ENCODE measurements around the gene TOX2. TPM values are rescaled to one million over a fixed set of nuclear protein-coding genes. Genes with fewer than 3 reads are reported as not detected.

TOX2 gene
- total and polyA plus RNA-seq, 2 of the 8 experiments (the other 6 are each of a cell fraction or from before 2014, with no cell fraction given) = 1.8 to 3.4 TPM

GRCh38 chr20:43913291-43914025, 1.2 kb upstream of the TOX2 start (continued):
- no peak for TF ChIP-seq CHD7 (IDR thresholded peaks at IDR 0.05; ENCODE audit: insufficient replicate concordance, low read length)
- no peak for TF ChIP-seq EP300 (IDR thresholded peaks at IDR 0.05; ENCODE audit: borderline replicate concordance in 1 of 2, low read depth in 2 of 2, low read length in 2 of 2)
- TF ChIP-seq SIX5 (IDR thresholded peaks at IDR 0.05; ENCODE audit: low read depth, low read length) = no peak
- TF ChIP-seq SP1 (IDR thresholded peaks at IDR 0.05; ENCODE audit: low read depth, low read length) = no peak
- no peak for TF ChIP-seq SP4 (IDR thresholded peaks at IDR 0.05; ENCODE audit: low read length)
- TF ChIP-seq, protein P1, sequence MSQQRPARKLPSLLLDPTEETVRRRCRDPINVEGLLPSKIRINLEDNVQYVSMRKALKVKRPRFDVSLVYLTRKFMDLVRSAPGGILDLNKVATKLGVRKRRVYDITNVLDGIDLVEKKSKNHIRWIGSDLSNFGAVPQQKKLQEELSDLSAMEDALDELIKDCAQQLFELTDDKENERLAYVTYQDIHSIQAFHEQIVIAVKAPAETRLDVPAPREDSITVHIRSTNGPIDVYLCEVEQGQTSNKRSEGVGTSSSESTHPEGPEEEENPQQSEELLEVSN (IDR thresholded peaks at IDR 0.05) = no peak
- no peak for TF ChIP-seq NANOG (IDR thresholded peaks at IDR 0.05; ENCODE audit: insufficient read depth, low read depth, low read length, poor library complexity, severe bottlenecking)
- TF ChIP-seq EGR1 (IDR thresholded peaks at IDR 0.05; ENCODE audit: borderline replicate concordance, low read depth, low read length) = no peak
- no peak for TF ChIP-seq CBX8 (IDR thresholded peaks at IDR 0.05; ENCODE audit: borderline replicate concordance, low read depth, low read length)
- TF ChIP-seq KDM4A (IDR thresholded peaks at IDR 0.05; ENCODE audit: low read depth, low read length, severe bottlenecking) = no peak

All from H1 (cell line).